Ishikawa (cell line): ENCODE measurements around the gene MED15.

Experiments used
- CEBPB ChIP-seq: IDR thresholded peaks from 2 replicates; pipeline ENCODE4 v1.6.1; 2012
- CREB1 ChIP-seq: IDR thresholded peaks from 2 replicates; pipeline ENCODE4 v1.6.1; 2012; ENCODE audit warnings: low read depth
- EGR1 ChIP-seq: IDR thresholded peaks from 2 replicates; pipeline ENCODE4 v1.6.1; 2012
- EP300 ChIP-seq: IDR thresholded peaks from 2 replicates; pipeline ENCODE4 v1.6.1; 2012; ENCODE audit warnings: borderline replicate concordance
- FOXM1 ChIP-seq: IDR thresholded peaks from 2 replicates; pipeline ENCODE4 v1.6.1; 2012; ENCODE audit warnings: low read depth, borderline replicate concordance
- MAX ChIP-seq: IDR thresholded peaks from 2 replicates; pipeline ENCODE4 v1.6.1; 2012
- NFIC ChIP-seq: IDR thresholded peaks from 2 replicates; pipeline ENCODE4 v1.6.1; 2012
- RAD21 ChIP-seq: IDR thresholded peaks from 2 replicates; pipeline ENCODE4 v1.6.1; 2012; ENCODE audit warnings: low read depth
- REST ChIP-seq: IDR thresholded peaks from 2 replicates; pipeline ENCODE4 v1.6.1; 2012; ENCODE audit warnings: low read depth, mild to moderate bottlenecking
- TAF1 ChIP-seq: IDR thresholded peaks from 2 replicates; pipeline ENCODE4 v1.6.1; 2012; ENCODE audit warnings: low read depth, mild to moderate bottlenecking
- TCF12 ChIP-seq: IDR thresholded peaks from 2 replicates; pipeline ENCODE4 v1.6.1; 2012; ENCODE audit warnings: low read depth
- TEAD4 ChIP-seq: IDR thresholded peaks from 2 replicates; pipeline ENCODE4 v1.6.1; 2012
- USF1 ChIP-seq: IDR thresholded peaks from 2 replicates; pipeline ENCODE4 v1.6.1; 2012
- YY1 ChIP-seq: IDR thresholded peaks from 2 replicates; pipeline ENCODE4 v1.6.1; 2012; ENCODE audit warnings: low read depth
- ZBTB7A ChIP-seq: IDR thresholded peaks from 2 replicates; pipeline ENCODE4 v1.6.1; 2012; ENCODE audit warnings: low read depth

The MED15 gene

GRCh38 chr22:20563941-20564371, 56.5 kb downstream of the MED15 start:
- TF ChIP-seq YY1 (no peak), NFIC (no peak), USF1 (no peak), ZBTB7A (no peak), EGR1 (no peak), CREB1 (no peak), TEAD4 (no peak), TCF12 (no peak), CEBPB (no peak), FOXM1 (no peak), RAD21 (no peak), REST (no peak), MAX (no peak), EP300 (no peak), TAF1 (no peak)

GRCh38 chr22:20565079-20565734, 57.8 kb downstream of the MED15 start:
- TF ChIP-seq CREB1 (no peak), NFIC (no peak)

- TF ChIP-seq EP300 (no peak), TEAD4 (no peak), YY1 (no peak), TCF12 (no peak), MAX (no peak), USF1 (no peak), EGR1 (no peak), CEBPB (no peak), NFIC (no peak), TAF1 (no peak), CREB1 (no peak), RAD21 (no peak), FOXM1 (no peak), ZBTB7A (no peak)
Observed at GRCh38 chr22:20565761-20566160, 58.4 kb downstream of the MED15 start.

- TF ChIP-seq NFIC = no peak; the same call in 1 of the 2 replicates
- no peak for TF ChIP-seq CEBPB
- TF ChIP-seq CREB1 = no peak
- TF ChIP-seq RAD21 = no peak
- no peak for TF ChIP-seq FOXM1
- no peak for TF ChIP-seq REST
Observed at GRCh38 chr22:20566420-20567260, 59.2 kb downstream of the MED15 start.

GRCh38 chr22:20567371-20567847, 60.0 kb downstream of the MED15 start:
- TF ChIP-seq REST = no peak
- no peak; the same call in 1 of the 2 replicates for TF ChIP-seq RAD21
- peak; percentile 90 for TF ChIP-seq TEAD4
- TF ChIP-seq FOXM1 = no peak; the same call in 1 of the 2 replicates
- no peak for TF ChIP-seq YY1
- no peak for TF ChIP-seq EGR1
- no peak for TF ChIP-seq CEBPB
- peak; percentile 50; the same call in 1 of the 2 replicates for TF ChIP-seq TCF12
- no peak for TF ChIP-seq CREB1
- peak; percentile 53 for TF ChIP-seq NFIC
- peak; percentile 63; the same call in 1 of the 2 replicates for TF ChIP-seq EP300
- peak; percentile 41 for TF ChIP-seq MAX
- TF ChIP-seq TAF1 = no peak
- TF ChIP-seq ZBTB7A = no peak
- no peak for TF ChIP-seq USF1
